Measurements from ENCODE around the gene STX18.
A peak's percentile ranks its signal among the peaks of the same experiment; 100 is the strongest.

Gene STX18

GRCh38 chr4:4415806-4416805, 125.7 kb downstream of the STX18 start:
- no peak for DNase-seq

- no peak for DNase-seq
These were observed 126.6 kb downstream of the STX18 start for GRCh38 chr4:4415107-4415805.

- no peak for DNase-seq
These were observed 128.0 kb downstream of the STX18 start for GRCh38 chr4:4413806-4414205.

GRCh38 chr4:4413373-4413725, 128.5 kb downstream of the STX18 start:
- no peak for DNase-seq

GRCh38 chr4:4412641-4413372, 129.0 kb downstream of the STX18 start:
- DNase-seq, result no peak

GRCh38 chr4:4411906-4412305, 129.9 kb downstream of the STX18 start:
- DNase-seq, result no peak

- DNase-seq, result no peak
These were observed 131.6 kb downstream of the STX18 start for GRCh38 chr4:4410271-4410670.

- DNase-seq, result no peak
These were observed 132.3 kb downstream of the STX18 start for GRCh38 chr4:4409416-4410115.

GRCh38 chr4:4408576-4409335, 133.1 kb downstream of the STX18 start:
- no peak for DNase-seq

- no peak for DNase-seq
These were observed 133.7 kb downstream of the STX18 start for GRCh38 chr4:4408132-4408523.

- DNase-seq, result no peak
These were observed 134.3 kb downstream of the STX18 start for GRCh38 chr4:4407299-4408131.

- no peak for DNase-seq
These were observed 135.2 kb downstream of the STX18 start for GRCh38 chr4:4406455-4407298.

- no peak for DNase-seq
These were observed 136.4 kb downstream of the STX18 start for GRCh38 chr4:4405358-4405962.

GRCh38 chr4:4402966-4403365, 138.9 kb downstream of the STX18 start:
- DNase-seq, result peak; percentile 13

- no peak for DNase-seq
These were observed 140.8 kb downstream of the STX18 start for GRCh38 chr4:4401036-4401435.

- no peak for DNase-seq
These were observed 143.4 kb downstream of the STX18 start for GRCh38 chr4:4398430-4398829.

GRCh38 chr4:4397441-4397819, 144.4 kb downstream of the STX18 start:
- no peak for DNase-seq

GRCh38 chr4:4396628-4397440, 145.0 kb downstream of the STX18 start:
- peak; percentile 53 for DNase-seq
